Left ventricle myocardium inferior (tissue), 1 donor: Measurements from ENCODE around the gene FOXJ2. TPM values are rescaled to one million over a fixed set of nuclear protein-coding genes. Genes with fewer than 3 reads are reported as not detected.
A peak's percentile ranks its signal among the peaks of the same experiment; 100 is the strongest.
"Not testable (repeated sequence)": the region's sequence is repeated elsewhere in the genome, so short reads cannot be mapped to it uniquely, and the experiment has no call there.

ENCODE experiments used
- DNase-seq: peaks from one replicate; pipeline ENCODE4 v3.0.0-alpha.2; 2020
- H3K27ac ChIP-seq: fragments of 200-600 bp; replicated peaks from 2 replicates; pipeline ENCODE4 v1.8.0; 2021
- H3K27me3 ChIP-seq: fragments of 200-600 bp; 2 replicates; pipeline ENCODE4 v1.8.0; 2021; ENCODE audit warnings: low read depth
- H3K36me3 ChIP-seq: fragments of 200-600 bp; 2 replicates; pipeline ENCODE4 v1.8.0; 2021
- H3K4me1 ChIP-seq: fragments of 200-600 bp; 2 replicates; pipeline ENCODE4 v1.8.0; 2021
- H3K4me3 ChIP-seq: fragments of 200-600 bp; 2 replicates; pipeline ENCODE4 v1.8.0; 2021; ENCODE audit warnings: mild to moderate bottlenecking, moderate library complexity
- H3K9me3 ChIP-seq: fragments of 200-600 bp; replicated peaks from 2 replicates; pipeline ENCODE4 v1.8.0; 2021
- intact Hi-C: fragments of 100-400 bp; cut with micrococcal nuclease; formaldehyde crosslinking; loops from one replicate; pipeline ENCODE4 v1.11.0; 2022
- total RNA-seq: library from RNA; stranded (reverse); fragmentation: NEBNext Ultra II Directional; extraction: Animal tissue kit (Norgen Biotek cat#: 25700); gene quantifications from one replicate; pipeline ENCODE4 v1.2.1, GENCODE V29; 2021
- TF ChIP-seq, protein P1 (sequence below): fragments of 200-600 bp; IDR thresholded peaks from 2 replicates; pipeline ENCODE4 v1.8.0; 2021; ENCODE audit warnings: antibody characterized with exemption, mild to moderate bottlenecking, borderline replicate concordance
- donor health status: DM: no; HTN: yes; CAD: no; lungs with severe emphysema.

FOXJ2 gene
- total RNA-seq, 1 donor from 2014 or later, result 22.1 TPM

DNA sequence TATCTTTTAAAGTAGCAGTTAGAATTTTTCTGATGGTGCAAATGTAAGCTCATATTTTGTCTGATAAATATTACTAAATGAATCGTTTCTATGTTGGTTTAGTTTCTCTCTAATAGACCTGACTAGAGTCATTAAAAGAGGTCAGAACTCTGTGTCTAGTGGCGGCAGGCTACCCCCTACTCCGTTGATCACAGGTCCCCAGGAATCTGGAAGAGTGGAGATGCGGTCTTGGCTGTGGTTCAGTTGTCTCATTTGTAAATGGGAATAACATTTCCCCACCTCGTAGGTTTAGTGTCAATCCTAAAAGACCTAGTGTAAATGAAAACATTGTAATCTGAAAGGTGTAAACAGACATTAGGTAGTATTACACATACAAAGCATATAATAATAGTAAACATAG, 4.7 kb upstream of the FOXJ2 start:
- no peaks in the 10 kb centered on the region for H3K27me3 ChIP-seq
- no peak overlapping the region for H3K27ac ChIP-seq
- H3K9me3 ChIP-seq, result no peaks in the 10 kb centered on the region
- peak overlapping the region; percentile 81 for H3K4me3 ChIP-seq
- peaks cover 32% of the 10 kb centered on the region for H3K4me1 ChIP-seq
- no peaks in the 10 kb centered on the region for H3K36me3 ChIP-seq
- intact Hi-C loops, result no loop called here
- no peak for DNase-seq
- TF ChIP-seq, protein P1, sequence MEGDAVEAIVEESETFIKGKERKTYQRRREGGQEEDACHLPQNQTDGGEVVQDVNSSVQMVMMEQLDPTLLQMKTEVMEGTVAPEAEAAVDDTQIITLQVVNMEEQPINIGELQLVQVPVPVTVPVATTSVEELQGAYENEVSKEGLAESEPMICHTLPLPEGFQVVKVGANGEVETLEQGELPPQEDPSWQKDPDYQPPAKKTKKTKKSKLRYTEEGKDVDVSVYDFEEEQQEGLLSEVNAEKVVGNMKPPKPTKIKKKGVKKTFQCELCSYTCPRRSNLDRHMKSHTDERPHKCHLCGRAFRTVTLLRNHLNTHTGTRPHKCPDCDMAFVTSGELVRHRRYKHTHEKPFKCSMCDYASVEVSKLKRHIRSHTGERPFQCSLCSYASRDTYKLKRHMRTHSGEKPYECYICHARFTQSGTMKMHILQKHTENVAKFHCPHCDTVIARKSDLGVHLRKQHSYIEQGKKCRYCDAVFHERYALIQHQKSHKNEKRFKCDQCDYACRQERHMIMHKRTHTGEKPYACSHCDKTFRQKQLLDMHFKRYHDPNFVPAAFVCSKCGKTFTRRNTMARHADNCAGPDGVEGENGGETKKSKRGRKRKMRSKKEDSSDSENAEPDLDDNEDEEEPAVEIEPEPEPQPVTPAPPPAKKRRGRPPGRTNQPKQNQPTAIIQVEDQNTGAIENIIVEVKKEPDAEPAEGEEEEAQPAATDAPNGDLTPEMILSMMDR, result no peak

DNA sequence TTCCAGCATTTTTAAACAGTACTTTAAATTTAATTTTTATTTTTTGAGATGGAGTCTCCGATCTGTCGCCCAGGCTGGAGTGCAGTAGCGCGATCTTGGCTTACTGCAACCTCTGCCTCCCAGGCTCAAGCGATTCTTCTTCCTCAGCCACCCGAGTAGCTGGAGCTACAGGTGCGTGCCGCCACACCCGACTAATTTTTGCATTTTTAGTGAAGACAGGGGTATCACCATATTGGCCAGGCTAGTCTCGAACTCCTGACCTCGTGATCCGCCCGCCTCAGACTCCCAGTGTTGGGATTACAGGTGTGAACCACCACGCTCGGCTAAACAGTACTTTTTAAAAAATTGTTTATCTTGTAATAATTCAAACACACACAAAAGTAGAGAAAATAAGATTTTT, 4.2 kb upstream of the FOXJ2 start:
- no peak overlapping the region for H3K27ac ChIP-seq

DNA sequence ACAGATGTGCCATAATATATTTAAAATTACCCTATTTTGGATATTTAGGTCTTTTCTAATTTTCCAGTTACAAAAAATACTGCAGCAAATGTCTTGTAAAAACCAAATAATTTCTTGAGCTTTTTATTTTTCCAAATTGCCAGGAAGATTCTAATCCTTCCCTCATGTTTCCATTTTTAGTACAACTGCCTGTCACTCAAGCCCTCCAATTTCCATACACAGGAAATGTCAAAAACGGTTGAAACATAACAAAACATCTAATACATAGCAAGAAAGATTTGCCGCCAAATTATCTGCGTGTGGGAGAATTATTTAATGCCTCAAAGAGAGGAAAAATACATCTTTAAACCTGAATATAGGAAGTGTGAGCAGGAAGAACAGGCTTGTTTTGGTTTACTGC, 2.3 kb upstream of the FOXJ2 start:
- intact Hi-C loops, result no loop called here
- H3K27me3 ChIP-seq, result no peaks in the 10 kb centered on the region
- no peaks in the 10 kb centered on the region for H3K9me3 ChIP-seq
- H3K4me3 ChIP-seq, result no peak overlapping the region
- TF ChIP-seq, protein P1, result no peak
- H3K36me3 ChIP-seq, result no peaks in the 10 kb centered on the region
- no peak for DNase-seq
- no peak overlapping the region for H3K27ac ChIP-seq
- peaks cover 56% of the 10 kb centered on the region for H3K4me1 ChIP-seq

More for the DNA sequence above, 4.2 kb upstream of the FOXJ2 start:
- Histone ChIP-seq H3K36me3 (no peaks in the 10 kb centered on the region), H3K9me3 (no peaks in the 10 kb centered on the region), H3K4me3 (no peak overlapping the region), H3K27me3 (no peaks in the 10 kb centered on the region), H3K4me1 (peaks cover 37% of the 10 kb centered on the region)
- DNase-seq, result no peak
- intact Hi-C loops, result no loop called here
- TF ChIP-seq, protein P1, result no peak

DNA sequence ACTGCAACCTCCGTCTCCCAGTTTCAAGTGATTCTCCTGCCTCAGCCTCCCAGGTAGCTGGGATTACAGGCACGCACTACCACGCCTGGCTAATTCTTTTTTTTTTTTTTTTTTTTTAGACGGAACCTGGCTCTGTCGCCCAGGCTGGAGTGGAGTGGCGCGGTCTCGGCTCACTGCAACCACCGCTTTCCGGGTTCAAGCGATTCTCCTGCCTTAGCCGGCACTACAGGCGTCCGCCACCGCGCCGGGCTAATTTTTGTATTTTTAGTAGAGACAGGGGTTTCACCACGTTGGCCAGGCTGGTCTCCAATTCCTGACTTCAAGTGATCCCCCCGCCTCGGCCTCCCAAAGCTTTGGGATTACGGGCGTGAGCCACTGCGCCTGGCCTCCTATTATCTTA, 1.5 kb upstream of the FOXJ2 start:
- H3K9me3 ChIP-seq, H3K4me3 ChIP-seq, H3K27me3 ChIP-seq, H3K36me3 ChIP-seq, H3K27ac ChIP-seq, intact Hi-C loops, DNase-seq: not testable (repeated sequence)
- H3K4me1 ChIP-seq, result peaks cover 58% of the 10 kb centered on the region

DNA sequence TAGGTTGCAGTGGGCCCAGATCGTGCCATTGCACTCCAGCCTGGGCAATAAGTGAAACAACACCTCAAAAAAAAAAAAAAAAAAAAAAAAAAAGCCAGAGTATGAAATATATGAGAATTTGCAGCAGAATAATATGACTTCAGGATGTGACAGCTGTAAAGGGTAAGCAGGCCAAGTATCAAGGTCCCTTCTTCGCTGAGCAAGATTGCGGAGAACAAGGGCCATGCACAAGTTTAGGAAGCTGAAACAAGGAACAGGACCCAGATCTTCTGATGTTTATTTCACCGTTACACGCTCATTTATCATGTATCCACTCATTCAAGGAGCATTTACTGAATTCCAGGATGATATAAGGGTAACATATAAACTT, 659 bp upstream of the FOXJ2 start:
- H3K27me3 ChIP-seq, result no peaks in the 10 kb centered on the region
- intact Hi-C loops, result no loop called here
- H3K27ac ChIP-seq, result peak overlapping the region; percentile 97
- H3K9me3 ChIP-seq, result no peaks in the 10 kb centered on the region
- no peaks in the 10 kb centered on the region for H3K36me3 ChIP-seq
- no peak for DNase-seq
- peaks cover 62% of the 10 kb centered on the region for H3K4me1 ChIP-seq
- TF ChIP-seq, protein P1, result no peak
- peak overlapping the region; percentile 97 for H3K4me3 ChIP-seq

DNA sequence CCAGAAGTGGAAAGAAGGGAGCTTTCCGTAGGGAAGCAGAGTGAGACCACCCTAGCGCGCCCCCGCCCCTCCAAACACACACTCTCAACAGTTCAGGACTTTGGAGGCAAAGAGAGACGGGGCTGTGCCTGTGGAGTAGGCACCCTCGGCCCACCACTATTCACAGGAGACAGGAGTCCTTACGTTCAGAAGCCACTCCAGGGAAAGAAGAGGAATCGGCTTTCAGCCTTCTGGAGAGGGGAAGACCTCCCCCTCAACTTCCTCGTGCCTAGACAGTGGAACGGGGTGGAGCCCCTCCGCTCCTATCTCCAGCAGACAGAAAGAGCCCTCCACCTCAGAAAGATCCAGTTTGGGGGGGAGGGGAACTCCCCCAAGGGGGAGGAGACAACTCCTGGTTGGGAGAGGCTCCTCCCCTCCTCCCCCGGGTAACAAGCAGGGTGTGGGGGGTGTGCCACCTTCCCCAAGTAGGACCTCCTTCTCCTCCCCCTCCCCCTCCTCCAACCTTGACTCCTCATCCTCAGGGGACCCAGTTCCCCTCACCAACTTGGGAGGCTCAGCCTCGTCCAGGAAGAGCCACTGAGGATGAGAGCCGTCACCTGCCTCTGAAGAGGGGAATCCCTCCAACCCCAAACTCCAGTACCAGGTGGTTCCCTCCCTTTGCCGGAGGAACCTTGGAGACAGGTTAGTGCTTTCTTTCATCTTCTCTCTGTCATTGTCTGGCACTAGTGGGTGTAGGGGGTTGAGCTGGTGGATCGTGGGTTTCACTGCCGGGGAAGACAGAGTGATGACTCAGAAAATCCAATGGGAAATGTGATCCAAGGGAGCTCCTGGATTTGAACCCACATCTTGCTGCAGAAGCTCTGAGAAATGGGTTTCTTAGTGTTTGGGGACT, 883 bp downstream of the FOXJ2 start:
- H3K4me1 ChIP-seq, result peaks cover 70% of the 10 kb centered on the region
- H3K4me3 ChIP-seq, result peak overlapping the region; percentile 97
- H3K27me3 ChIP-seq, result no peaks in the 10 kb centered on the region
- intact Hi-C loops, result no loop called here
- H3K27ac ChIP-seq, result peak overlapping the region; percentile 97
- no peaks in the 10 kb centered on the region for H3K9me3 ChIP-seq
- no peaks in the 10 kb centered on the region for H3K36me3 ChIP-seq
- TF ChIP-seq, protein P1, result no peak
- peak; percentile 57 for DNase-seq
